ENCODE results near the gene PDK2.

- TF ChIP-seq CEBPB (IDR thresholded peaks at IDR 0.05; ENCODE audit: low read depth, low read length) (no peak), CTCF (conservative IDR thresholded peaks at IDR 0.05; ENCODE audit: low read depth, low read length) (no peak), NFE2L2 (IDR thresholded peaks at IDR 0.05; ENCODE audit: low read depth, low read length) (no peak), RAD21 (IDR thresholded peaks at IDR 0.05; ENCODE audit: low read length) (no peak), MXI1 (IDR thresholded peaks at IDR 0.05; ENCODE audit: borderline replicate concordance, low read depth, low read length) (no peak), POLR2A (IDR thresholded peaks at IDR 0.05; ENCODE audit: low read depth, low read length) (no peak), RCOR1 (IDR thresholded peaks at IDR 0.05; ENCODE audit: insufficient replicate concordance, low read length) (no peak), MAZ (IDR thresholded peaks at IDR 0.05; ENCODE audit: borderline replicate concordance, low read depth, low read length) (no peak), FOS (IDR thresholded peaks at IDR 0.05; ENCODE audit: low read depth, low read length) (no peak), SMC3 (IDR thresholded peaks at IDR 0.05; ENCODE audit: low read depth, low read length) (no peak)
Observed at GRCh38 chr17:50133769-50134099, 38.6 kb downstream of the PDK2 start.
